ENCODE results near the gene DOK5. TPM values are rescaled to one million over a fixed set of nuclear protein-coding genes. Genes with fewer than 3 reads are reported as not detected.

Gene DOK5
- total and polyA plus RNA-seq, 10 of the 15 experiments (the other 5 are each of a cell fraction or from before 2014, with no cell fraction given) = 0.03 TPM; not detected in 9

GRCh38 chr20:54678253-54678652, 202.9 kb downstream of the DOK5 start (continued):
- no peak for TF ChIP-seq IRF4 (IDR thresholded peaks at IDR 0.05; ENCODE audit: low read depth, low read length)
- no peak for TF ChIP-seq FOXM1 (IDR thresholded peaks at IDR 0.05; ENCODE audit: low read depth, low read length)
- TF ChIP-seq CHD1 (IDR thresholded peaks at IDR 0.05; ENCODE audit: low read depth, low read length) = no peak
- TF ChIP-seq ZNF24 (IDR thresholded peaks at IDR 0.05) = no peak
- no peak for TF ChIP-seq CBFB (IDR thresholded peaks at IDR 0.05; ENCODE audit: low read depth)

- no peak overlapping the region for H3K9ac ChIP-seq (ENCODE audit: control insufficient read depth, insufficient read depth, low read length)
- no peaks in the 10 kb centered on the region for H3K36me3 ChIP-seq (ENCODE audit: control insufficient read depth in 2 of 2, insufficient read depth in 2 of 2, low read length in 1 of 2)
- H3K79me2 ChIP-seq (ENCODE audit: control insufficient read depth, insufficient read depth, low read length) = no peaks in the 10 kb centered on the region
- no peak overlapping the region for H2AFZ ChIP-seq (ENCODE audit: control insufficient read depth, low read depth, low read length)
- WGBS (ENCODE audit: insufficient coverage, insufficient replicate concordance, low lambda C conversion rate, missing lambda C conversion rate) = 28% methylated on average over 5 of the region's 5 CpGs
- RAD21 ChIA-PET (ENCODE audit: unreplicated experiment) = interaction anchor here (0.6 to 1.8 kb wide), 2 partner anchors 46 to 1663 kb away, joined by 3 to 7 read pairs; no protein-coding TSS in a partner anchor
- CTCF ChIA-PET = interaction anchor here (0.6 to 2.3 kb wide), 9 partner anchors 10 to 1662 kb away, joined by 3 to 12 read pairs (median 5); no protein-coding TSS in a partner anchor
- H4K20me1 ChIP-seq (ENCODE audit: control insufficient read depth, insufficient read depth) = no peaks in the 10 kb centered on the region
- intact Hi-C loops (cut with micrococcal nuclease; ENCODE audit: unreplicated experiment) (loop anchor here (5.0 kb wide), 2 partner anchors 1567 to 1662 kb away; partner anchors contain the start of gene MC3R), in situ Hi-C loops (cut with MboI) (no loop called here)
- H3K4me2 ChIP-seq (ENCODE audit: control insufficient read depth, insufficient read depth) = no peak overlapping the region
- BruUV-seq (replicated peaks) = no TSS peak
- H3K27me3 ChIP-seq (replicated peaks in 1 of 2; ENCODE audit: control insufficient read depth in 2 of 2, insufficient read depth in 2 of 2, low read length in 1 of 2) = 0 out of 4 replicates have a peak, but pooled peaks cover 0 to 2% of the 10 kb centered on the region in 2 experiments
- no peak overlapping the region for H3K4me3 ChIP-seq
- ATAC-seq (no peak), DNase-seq (ENCODE audit: low read depth, low spot score) (no peak), FAIRE-seq (no peak)
- H3K9me3 ChIP-seq (replicated peaks; ENCODE audit: control insufficient read depth, insufficient read depth, low read length) = no peaks in the 10 kb centered on the region
- no peaks in the 10 kb centered on the region for H3K4me1 ChIP-seq (ENCODE audit: control insufficient read depth, insufficient read depth, low read length)
- POLR2A ChIA-PET = no interaction called here
- SMC1A ChIA-PET (ENCODE audit: uncharacterized antibody, unreplicated experiment) = interaction anchor here (0.9 to 1.5 kb wide), 2 partner anchors 30 to 46 kb away, joined by 3 to 4 read pairs; no protein-coding TSS in a partner anchor
- H3K27ac ChIP-seq (ENCODE audit: control insufficient read depth, insufficient read depth) = no peak overlapping the region
- peak in 1 of 2 experiments; percentile 20; a peak in 1 of 4 replicates for TF ChIP-seq ETV6 (conservative IDR thresholded peaks at IDR 0.05 in 1 of 2, IDR thresholded peaks at IDR 0.05 in 1 of 2; ENCODE audit: borderline replicate concordance in 1 of 2, low read depth in 1 of 2)
- TF ChIP-seq CUX1 (IDR thresholded peaks at IDR 0.05; ENCODE audit: insufficient replicate concordance, low read depth, low read length) = peak; percentile 77
- no peak for TF ChIP-seq ZNF687 (IDR thresholded peaks at IDR 0.05)
- peak; percentile 43; the same call in 1 of the 2 replicates for TF ChIP-seq NFXL1 (IDR thresholded peaks at IDR 0.05; ENCODE audit: borderline replicate concordance)
- no peak for TF ChIP-seq MAX (IDR thresholded peaks at IDR 0.05; ENCODE audit: low read depth, low read length)
- TF ChIP-seq PBX3 (IDR thresholded peaks at IDR 0.05; ENCODE audit: insufficient replicate concordance, low read depth, low read length) = no peak
Measured at GRCh38 chr20:54680439-54680838, 205.0 kb downstream of the DOK5 start.
